Vagina (tissue), 2 donors: ENCODE results near the gene DIAPH2. TPM values are rescaled to one million over a fixed set of nuclear protein-coding genes. Genes with fewer than 3 reads are reported as not detected.

Experiments used
- DNase-seq, 2 donors: peaks; one replicate each; pipeline ENCODE4 v3.0.0-alpha.2; 2017; ENCODE audit errors: extremely low spot score in 2 of 2
- H3K27ac ChIP-seq: fragments of 200-600 bp; sonication (generic); one replicate; pipeline ENCODE4 v1.5.1; 2019
- H3K27me3 ChIP-seq: fragments of 200-600 bp; sonication (generic); one replicate; pipeline ENCODE4 v1.5.1; 2019
- H3K36me3 ChIP-seq, 2 donors: fragments of 200-600 bp; sonication (generic); one replicate each; pipeline ENCODE4 v1.5.1; 2017 to 2019
- H3K4me1 ChIP-seq: fragments of 200-600 bp; sonication (generic); one replicate; pipeline ENCODE4 v1.5.1; 2019
- H3K4me3 ChIP-seq, 2 donors: fragments of 200-600 bp; sonication (generic); 1 replicate in 1 of 2; 2 replicates in 1 of 2; pipeline ENCODE4 v1.5.1; 2016 to 2019
- H3K9me3 ChIP-seq: fragments of 200-600 bp; sonication (generic); one replicate; pipeline ENCODE4 v1.5.1; 2019
- POLR2A ChIP-seq, 2 donors: fragments of 450-650 bp; IDR thresholded peaks; one replicate each; pipeline ENCODE4 v1.6.1; 2017; ENCODE audit warnings: antibody characterized with exemption in 2 of 2, mild to moderate bottlenecking in 2 of 2, moderate library complexity in 2 of 2
- POLR2AphosphoS5 ChIP-seq, 2 donors: sonication (generic); formaldehyde crosslinking; IDR thresholded peaks; one replicate each; pipeline ENCODE4 v1.9.0; 2017; ENCODE audit warnings: antibody characterized with exemption in 2 of 2, mild to moderate bottlenecking in 2 of 2, low read depth in 1 of 2; ENCODE audit not compliant: insufficient read depth in 1 of 2
- intact Hi-C: fragments of 100-400 bp; cut with DNase I; formaldehyde crosslinking; loops from one replicate; pipeline ENCODE4 v1.15.1; 2023
- total RNA-seq: library from RNA; depleted of rRNA; stranded (reverse); fragments of >200 nt; gene quantifications from one replicate; pipeline ENCODE4 v1.2.3, GENCODE V29; 2016
- TF ChIP-seq, protein P1 (sequence below), 3 experiments: fragments of 450-650 bp in 2 of 3; fragments of 200-600 bp in 1 of 3; sonication (generic) in 1 of 3; IDR thresholded peaks; one replicate each; pipeline ENCODE4 v1.5.1; 2017 to 2019; ENCODE audit warnings: antibody characterized with exemption in 3 of 3, mild to moderate bottlenecking in 2 of 3, moderate library complexity in 2 of 3

DIAPH2 gene
- total RNA-seq, 1 donor from 2014 or later, result 38.8 TPM

DNA sequence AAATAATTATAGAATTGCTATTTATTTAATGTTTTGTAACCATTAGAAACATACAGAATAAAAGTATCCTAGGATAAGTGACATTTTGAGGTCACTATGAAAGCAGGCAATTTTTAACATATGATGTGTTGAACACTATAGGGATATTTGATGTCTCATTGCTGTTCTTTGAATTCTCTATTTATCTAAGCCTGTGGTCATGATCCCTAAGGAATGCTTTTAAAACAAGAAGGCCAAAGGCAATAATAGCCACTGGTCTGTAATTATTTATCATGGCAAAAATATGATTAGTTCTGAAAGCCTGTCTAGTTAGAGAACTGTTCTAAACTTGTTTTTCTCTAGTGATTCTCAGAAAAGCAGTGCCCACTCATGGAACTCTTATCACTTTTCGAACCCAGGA lies 385.7 kb downstream of the DIAPH2 start:
- Histone ChIP-seq H3K27ac (no peak overlapping the region), H3K36me3 (no peaks in the 10 kb centered on the region), H3K9me3 (no peaks in the 10 kb centered on the region), H3K27me3 (no peaks in the 10 kb centered on the region), H3K4me1 (no peaks in the 10 kb centered on the region), H3K4me3 (no peak overlapping the region)
- intact Hi-C loops, result no loop called here
- TF ChIP-seq POLR2A (IDR thresholded peaks at IDR 0.05), result no peak
- TF ChIP-seq, protein P1, sequence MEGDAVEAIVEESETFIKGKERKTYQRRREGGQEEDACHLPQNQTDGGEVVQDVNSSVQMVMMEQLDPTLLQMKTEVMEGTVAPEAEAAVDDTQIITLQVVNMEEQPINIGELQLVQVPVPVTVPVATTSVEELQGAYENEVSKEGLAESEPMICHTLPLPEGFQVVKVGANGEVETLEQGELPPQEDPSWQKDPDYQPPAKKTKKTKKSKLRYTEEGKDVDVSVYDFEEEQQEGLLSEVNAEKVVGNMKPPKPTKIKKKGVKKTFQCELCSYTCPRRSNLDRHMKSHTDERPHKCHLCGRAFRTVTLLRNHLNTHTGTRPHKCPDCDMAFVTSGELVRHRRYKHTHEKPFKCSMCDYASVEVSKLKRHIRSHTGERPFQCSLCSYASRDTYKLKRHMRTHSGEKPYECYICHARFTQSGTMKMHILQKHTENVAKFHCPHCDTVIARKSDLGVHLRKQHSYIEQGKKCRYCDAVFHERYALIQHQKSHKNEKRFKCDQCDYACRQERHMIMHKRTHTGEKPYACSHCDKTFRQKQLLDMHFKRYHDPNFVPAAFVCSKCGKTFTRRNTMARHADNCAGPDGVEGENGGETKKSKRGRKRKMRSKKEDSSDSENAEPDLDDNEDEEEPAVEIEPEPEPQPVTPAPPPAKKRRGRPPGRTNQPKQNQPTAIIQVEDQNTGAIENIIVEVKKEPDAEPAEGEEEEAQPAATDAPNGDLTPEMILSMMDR (IDR thresholded peaks at IDR 0.05), result no peak
- no peak for TF ChIP-seq POLR2AphosphoS5 (IDR thresholded peaks at IDR 0.05; ENCODE audit: insufficient read depth in 1 of 2, low read depth in 1 of 2)
- DNase-seq, result no peak

DNA sequence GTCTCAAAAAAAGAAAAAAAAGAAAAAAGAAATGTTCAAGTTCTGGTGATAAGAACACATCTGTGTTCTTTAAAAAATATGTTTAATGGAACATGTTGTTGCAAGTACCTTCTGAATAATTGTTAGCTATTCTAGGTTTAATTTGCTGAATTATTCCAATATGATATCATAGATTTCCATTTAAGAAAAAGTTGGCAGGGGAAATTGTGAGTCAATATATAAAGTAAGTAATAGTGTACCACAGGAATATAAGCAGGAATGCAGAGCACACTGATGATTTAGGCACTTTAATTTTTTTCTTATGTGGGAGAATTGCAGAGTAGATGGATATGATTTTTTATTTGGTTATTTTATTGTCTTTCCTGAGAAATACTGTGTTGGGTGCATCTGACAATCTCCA lies 389.8 kb downstream of the DIAPH2 start:
- DNase-seq, result no peak
- Histone ChIP-seq H3K27me3 (no peaks in the 10 kb centered on the region), H3K9me3 (no peaks in the 10 kb centered on the region), H3K4me1 (no peaks in the 10 kb centered on the region), H3K36me3 (no peaks in the 10 kb centered on the region), H3K4me3 (no peak overlapping the region), H3K27ac (no peak overlapping the region)
- intact Hi-C loops, result no loop called here
- TF ChIP-seq, protein P1 (IDR thresholded peaks at IDR 0.05), result no peak
- no peak for TF ChIP-seq POLR2A (IDR thresholded peaks at IDR 0.05)

DNA sequence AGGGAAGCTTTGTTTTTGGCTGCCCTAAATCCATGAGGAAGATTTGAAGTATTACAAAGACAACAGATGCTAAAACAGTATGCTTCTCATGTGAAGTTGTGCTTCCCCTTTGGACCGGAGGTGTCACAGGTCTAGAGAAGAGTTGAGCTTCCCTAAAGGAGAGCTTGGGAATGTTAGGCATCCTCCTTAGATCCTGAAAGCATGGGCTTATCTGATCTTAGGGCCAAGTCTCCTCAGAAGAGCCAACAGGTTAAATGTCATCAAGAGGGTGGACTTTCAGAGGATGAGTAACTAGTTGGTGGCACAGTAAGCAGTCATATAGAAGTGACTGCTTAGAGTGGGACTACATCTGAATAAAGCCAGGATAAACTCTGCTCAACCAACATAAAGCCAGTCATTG lies 404.5 kb downstream of the DIAPH2 start:
- Histone ChIP-seq H3K27me3 (no peaks in the 10 kb centered on the region), H3K36me3 (no peaks in the 10 kb centered on the region), H3K9me3 (no peaks in the 10 kb centered on the region), H3K4me3 (no peak overlapping the region), H3K27ac (no peak overlapping the region), H3K4me1 (no peaks in the 10 kb centered on the region)
- intact Hi-C loops, result no loop called here
- TF ChIP-seq POLR2A (IDR thresholded peaks at IDR 0.05) (no peak), POLR2AphosphoS5 (IDR thresholded peaks at IDR 0.05; ENCODE audit: insufficient read depth in 1 of 2, low read depth in 1 of 2) (no peak)
- TF ChIP-seq, protein P1 (IDR thresholded peaks at IDR 0.05), result no peak
- no peak for DNase-seq

DNA sequence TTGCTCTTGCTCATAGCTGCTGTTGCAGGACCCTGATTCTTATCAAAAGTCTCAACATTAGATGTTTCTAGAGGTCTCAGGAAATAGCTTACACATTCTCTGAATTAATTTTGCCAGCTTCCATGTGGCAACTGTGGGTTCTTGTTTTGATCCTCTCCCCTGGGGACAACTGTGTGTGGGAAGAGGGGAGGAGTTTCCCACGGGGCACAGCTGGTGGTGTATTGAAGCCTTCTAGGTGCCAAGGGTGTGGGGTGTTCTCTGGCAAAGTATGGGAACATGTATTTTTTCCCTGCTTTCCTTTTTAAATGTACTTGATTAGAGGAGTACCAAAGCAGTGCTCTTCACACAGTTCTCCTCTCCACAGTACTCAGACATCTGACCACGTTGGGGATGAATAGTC lies 411.7 kb downstream of the DIAPH2 start:
- DNase-seq, result no peak
- TF ChIP-seq POLR2AphosphoS5 (IDR thresholded peaks at IDR 0.05; ENCODE audit: insufficient read depth in 1 of 2, low read depth in 1 of 2), result no peak
- TF ChIP-seq, protein P1 (IDR thresholded peaks at IDR 0.05), result no peak
- no peak for TF ChIP-seq POLR2A (IDR thresholded peaks at IDR 0.05)
- H3K4me3 ChIP-seq, result no peak overlapping the region
- H3K27ac ChIP-seq, result no peak overlapping the region
- no peaks in the 10 kb centered on the region for H3K27me3 ChIP-seq
- H3K9me3 ChIP-seq, result no peaks in the 10 kb centered on the region
- intact Hi-C loops, result no loop called here
- H3K4me1 ChIP-seq, result no peaks in the 10 kb centered on the region
- no peaks in the 10 kb centered on the region for H3K36me3 ChIP-seq

DNA sequence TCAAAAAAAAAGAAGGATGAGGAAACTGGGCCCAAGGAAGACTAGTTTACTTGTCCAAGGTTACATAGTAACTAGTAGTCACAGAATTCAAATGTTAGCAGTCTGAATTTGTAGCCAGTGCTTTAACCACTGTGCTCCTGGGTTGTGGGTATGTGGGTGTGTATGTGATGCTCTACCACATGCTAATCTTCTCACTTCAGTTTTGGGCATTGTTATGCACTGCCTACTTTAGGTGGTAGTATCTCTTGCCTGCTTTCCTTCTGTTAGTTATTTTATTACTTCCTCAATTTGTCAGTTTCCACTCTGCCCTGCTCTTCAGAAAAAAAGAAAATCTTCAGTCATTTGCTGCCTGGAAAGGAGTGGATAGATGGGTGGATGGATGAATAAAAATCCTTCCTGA lies 418.3 kb downstream of the DIAPH2 start:
- Histone ChIP-seq H3K9me3 (no peaks in the 10 kb centered on the region), H3K4me1 (no peaks in the 10 kb centered on the region), H3K4me3 (no peak overlapping the region), H3K27ac (no peak overlapping the region), H3K36me3 (no peaks in the 10 kb centered on the region), H3K27me3 (no peaks in the 10 kb centered on the region)
- DNase-seq, result no peak
- TF ChIP-seq, protein P1 (IDR thresholded peaks at IDR 0.05), result no peak
- TF ChIP-seq POLR2AphosphoS5 (IDR thresholded peaks at IDR 0.05; ENCODE audit: insufficient read depth in 1 of 2, low read depth in 1 of 2), result no peak
- no peak for TF ChIP-seq POLR2A (IDR thresholded peaks at IDR 0.05)
- intact Hi-C loops, result no loop called here
